ENCODE results near the gene RMP24.

Gene RMP24

GRCh38 chr18:36028859-36029258, 56.4 kb downstream of the RMP24 start:
- Histone ChIP-seq H3K36me3 (ENCODE audit: insufficient read depth, low read length) (peaks cover 87% of the 10 kb centered on the region), H3K9me3 (ENCODE audit: insufficient read depth, low read depth, low read length) (no peaks in the 10 kb centered on the region)
- 94% methylated on average over 2 of the region's 2 CpGs for WGBS

More at GRCh38 chr18:36028859-36029258, 56.4 kb downstream of the RMP24 start:
- H3K4me3 ChIP-seq (ENCODE audit: low read length): no peak overlapping the region
- no peaks in the 10 kb centered on the region for H3K4me1 ChIP-seq (ENCODE audit: insufficient read depth, low read length)
- H3K9ac ChIP-seq (ENCODE audit: low read depth, low read length): no peak overlapping the region
- H3K27ac ChIP-seq (ENCODE audit: low read depth, low read length): no peak overlapping the region
- no peaks in the 10 kb centered on the region for H3K27me3 ChIP-seq (ENCODE audit: insufficient read depth, low read length)

All from HUES64 (cell line).